Measurements from ENCODE around the gene CAPN9.

DNA sequence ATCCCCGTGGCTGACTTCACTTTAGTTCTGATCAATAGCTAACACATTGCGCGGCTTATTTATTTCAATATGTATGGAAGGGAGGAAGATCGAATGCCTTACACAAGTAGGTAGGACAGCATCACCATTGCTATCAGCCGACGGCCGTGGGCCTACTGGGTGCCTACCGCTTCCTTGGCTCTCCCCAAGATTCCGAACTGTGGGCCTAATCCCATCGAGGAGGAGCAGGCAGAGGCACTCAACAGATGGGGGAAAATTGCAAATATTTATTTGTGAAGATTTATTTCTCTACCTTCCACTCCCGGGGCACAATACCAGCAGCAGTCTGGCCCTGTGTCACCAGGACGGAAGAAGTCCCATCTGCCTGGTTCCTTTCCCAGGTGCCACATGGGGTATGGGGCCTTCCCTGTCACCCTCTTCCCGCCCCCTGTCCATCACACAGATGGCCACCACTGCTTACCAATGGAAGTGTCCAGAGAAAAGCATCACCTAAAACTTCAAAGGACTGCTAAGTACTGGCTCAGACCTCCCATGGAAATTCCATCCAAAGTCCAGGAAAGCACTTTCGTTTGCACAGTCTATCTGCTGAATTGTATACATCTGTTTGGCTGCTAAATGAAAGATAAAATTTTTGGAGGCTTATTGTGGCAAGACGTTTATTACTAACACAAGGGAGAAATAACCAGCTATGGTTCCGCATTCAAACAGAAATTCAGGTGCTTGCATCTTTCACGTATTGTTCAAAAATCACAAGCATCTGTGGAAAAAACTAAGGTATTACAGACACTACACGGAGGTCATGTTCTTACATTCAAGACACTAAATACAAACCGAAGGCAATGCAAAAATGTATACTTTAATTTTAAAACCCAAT is 45.1 kb upstream of the CAPN9 start:
- TF ChIP-seq POLR2A (IDR thresholded peaks at IDR 0.05; ENCODE audit: low read depth, low read length) (no peak), POLR2AphosphoS5 (IDR thresholded peaks at IDR 0.05; ENCODE audit: low read depth, low read length) (no peak), SPI1 (IDR thresholded peaks at IDR 0.05; ENCODE audit: low read depth, low read length) (no peak)

Measured in GM12891 (cell line).